Breast epithelium (tissue), 4 donors: ENCODE data around the gene CUBN. TPM values are rescaled to one million over a fixed set of nuclear protein-coding genes. Genes with fewer than 3 reads are reported as not detected.

Source experiments
- DNase-seq, 2 donors: peaks; one replicate each; pipeline ENCODE4 v3.0.0-alpha.2; 2019; ENCODE audit warnings: low spot score in 2 of 2
- H3K27ac ChIP-seq, 2 donors: fragments of 200-600 bp; sonication (generic) in 1 of 2; one replicate each; pipeline ENCODE4 v1.5.1; 2016 to 2019; ENCODE audit warnings: mild to moderate bottlenecking in 1 of 2
- H3K27me3 ChIP-seq, 2 donors: fragments of 200-600 bp; sonication (generic) in 1 of 2; one replicate each; pipeline versions ENCODE4 v1.5.1 to v1.6.0; 2017 to 2019; ENCODE audit warnings: control low read depth in 1 of 2, mild to moderate bottlenecking in 1 of 2
- H3K36me3 ChIP-seq: fragments of 200-600 bp; one replicate; pipeline ENCODE4 v1.5.1; 2019
- H3K4me1 ChIP-seq, 2 donors: fragments of 200-600 bp; sonication (generic); one replicate each; pipeline ENCODE4 v1.5.1; 2016 to 2019; ENCODE audit warnings: control low read depth in 1 of 2
- H3K4me3 ChIP-seq, 3 donors: fragments of 200-600 bp; sonication (generic); 1 replicate in 2 of 3; 2 replicates in 1 of 3; pipeline ENCODE4 v1.5.1; 2016 to 2019; ENCODE audit warnings: mild to moderate bottlenecking in 3 of 3, moderate library complexity in 2 of 3
- H3K9me3 ChIP-seq, 2 donors: fragments of 200-600 bp; sonication (generic) in 1 of 2; one replicate each; pipeline ENCODE4 v1.5.1; 2016 to 2019; ENCODE audit warnings: control low read depth in 1 of 2
- CTCF ChIP-seq, 3 donors: fragments of 450-650 bp; IDR thresholded peaks; one replicate each; pipeline ENCODE4 v1.5.1; 2016 to 2017; ENCODE audit warnings: antibody characterized with exemption in 3 of 3, mild to moderate bottlenecking in 3 of 3, moderate library complexity in 3 of 3
- POLR2A ChIP-seq: fragments of 450-650 bp; IDR thresholded peaks from one replicate; pipeline ENCODE4 v1.6.1; 2016; ENCODE audit warnings: antibody characterized with exemption, mild to moderate bottlenecking, moderate library complexity
- POLR2AphosphoS5 ChIP-seq, 3 donors: sonication (generic); formaldehyde crosslinking; IDR thresholded peaks; one replicate each; pipeline ENCODE4 v1.6.1; 2017; ENCODE audit warnings: antibody characterized with exemption in 3 of 3
- intact Hi-C: fragments of 100-400 bp; cut with DNase I; formaldehyde crosslinking; loops from one replicate; pipeline ENCODE4 v1.15.1; 2023; ENCODE audit warnings: low total_unique reads
- total RNA-seq, 3 donors: library from RNA; depleted of rRNA; stranded (reverse); fragments of >200 nt; gene quantifications; one replicate each; pipeline ENCODE4 v1.1.0, GENCODE V29; 2016

Gene CUBN
- total RNA-seq, 3 donors from 2014 or later, result 1.6 to 5.7 (median 5.0) TPM

DNA sequence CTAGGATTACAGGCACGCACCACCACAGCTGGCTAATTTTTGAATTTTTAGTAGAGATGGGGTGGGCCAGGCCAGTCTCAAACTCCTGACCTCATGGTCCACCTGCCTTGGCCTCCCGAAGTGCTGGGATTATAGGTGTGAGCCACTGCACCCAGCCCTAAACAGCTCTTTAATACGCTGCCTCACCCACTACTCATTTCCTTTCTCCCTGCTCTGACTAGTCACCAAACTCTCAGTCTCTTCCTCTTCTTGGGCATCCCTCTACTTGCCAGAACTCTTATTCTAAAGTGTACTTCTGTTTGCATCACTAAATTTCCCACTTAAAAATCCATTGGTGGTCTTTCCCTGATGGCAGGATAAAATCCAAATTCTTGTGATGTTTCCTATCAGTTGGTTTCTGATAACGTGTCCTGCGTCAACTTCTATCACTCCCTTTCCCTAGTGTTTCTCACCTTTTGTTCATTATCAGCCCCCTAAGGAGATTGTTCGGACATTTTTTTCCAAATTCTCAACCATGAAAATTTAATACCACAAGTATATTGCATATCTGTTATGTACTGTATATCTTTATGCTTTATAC lies 124.7 kb downstream of the CUBN start:
- Histone ChIP-seq H3K27me3 (no peaks in the 10 kb centered on the region), H3K4me1 (peaks cover 3 to 6% of the 10 kb centered on the region in 2 donors), H3K4me3 (no peak overlapping the region), H3K9me3 (no peaks in the 10 kb centered on the region), H3K36me3 (no peaks in the 10 kb centered on the region), H3K27ac (no peak overlapping the region)
- TF ChIP-seq POLR2AphosphoS5 (IDR thresholded peaks at IDR 0.05) (no peak), CTCF (IDR thresholded peaks at IDR 0.05) (no peak), POLR2A (no peak)
- intact Hi-C loops, result loop anchor here (5.0 kb wide), 1 partner anchor 637 kb away; the partner anchor contains the start of gene STAM
- no peak for DNase-seq

- Histone ChIP-seq H3K27me3 (no peaks in the 10 kb centered on the region), H3K9me3 (no peaks in the 10 kb centered on the region), H3K36me3 (no peaks in the 10 kb centered on the region), H3K4me1 (no peaks in the 10 kb centered on the region), H3K4me3 (no peak overlapping the region), H3K27ac (peak overlapping the region; percentile 71 to 76)
- no peak for TF ChIP-seq POLR2A
- no peak for TF ChIP-seq POLR2AphosphoS5 (IDR thresholded peaks at IDR 0.05)
- TF ChIP-seq CTCF (IDR thresholded peaks at IDR 0.05), result no peak
- no peak for DNase-seq
- intact Hi-C loops, result loop anchor here (5.0 kb wide), 1 partner anchor 639 kb away; the partner anchor contains the start of gene STAM
Measured at GRCh38 chr10:17003651-17004286, 125.8 kb downstream of the CUBN start.

DNA sequence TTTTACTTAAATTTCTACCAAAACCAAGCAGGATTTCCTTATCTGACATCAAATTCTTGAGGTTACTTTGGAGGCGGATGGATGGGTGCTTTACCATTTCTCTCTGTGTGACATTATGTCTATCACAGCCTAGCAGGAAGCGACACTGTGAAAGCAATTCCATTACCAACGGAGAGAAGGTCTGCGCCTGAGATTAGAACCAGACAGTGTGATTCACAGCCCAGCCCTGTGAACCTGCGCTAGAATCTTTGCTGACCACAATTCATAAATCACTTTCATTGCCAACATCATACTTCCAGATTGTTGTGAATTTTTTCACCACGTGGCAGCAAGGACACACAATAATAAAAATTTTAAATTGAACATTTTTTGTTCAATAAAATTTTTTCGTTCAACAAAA lies 126.5 kb downstream of the CUBN start:
- Histone ChIP-seq H3K9me3 (no peaks in the 10 kb centered on the region), H3K27ac (peak overlapping the region; percentile 71 to 86), H3K36me3 (no peaks in the 10 kb centered on the region), H3K4me1 (no peaks in the 10 kb centered on the region), H3K27me3 (no peaks in the 10 kb centered on the region), H3K4me3 (no peak overlapping the region)
- intact Hi-C loops, result loop anchor here (5.0 kb wide), 1 partner anchor 639 kb away; the partner anchor contains the start of gene STAM
- TF ChIP-seq POLR2AphosphoS5 (IDR thresholded peaks at IDR 0.05), result no peak
- no peak for TF ChIP-seq POLR2A
- TF ChIP-seq CTCF (IDR thresholded peaks at IDR 0.05), result no peak
- no peak for DNase-seq

GRCh38 chr10:17001961-17002749 lies 127.5 kb downstream of the CUBN start:
- intact Hi-C loops, result loop anchor here (5.0 kb wide), 1 partner anchor 640 kb away; the partner anchor contains the start of gene STAM
- Histone ChIP-seq H3K4me3 (no peak overlapping the region), H3K9me3 (no peaks in the 10 kb centered on the region), H3K4me1 (no peaks in the 10 kb centered on the region), H3K27ac (peak overlapping the region; percentile 71 to 86), H3K36me3 (no peaks in the 10 kb centered on the region), H3K27me3 (no peaks in the 10 kb centered on the region)
- TF ChIP-seq CTCF (IDR thresholded peaks at IDR 0.05) (no peak), POLR2A (no peak), POLR2AphosphoS5 (IDR thresholded peaks at IDR 0.05) (peak; percentile 49 to 91 (median 72))
- no peak for DNase-seq
